ENCODE data around the gene CDV3. TPM values are rescaled to one million over a fixed set of nuclear protein-coding genes. Genes with fewer than 3 reads are reported as not detected.

CDV3 gene
- total and polyA plus RNA-seq, 10 donors, result 68.1 to 253 (median 206) TPM

DNA sequence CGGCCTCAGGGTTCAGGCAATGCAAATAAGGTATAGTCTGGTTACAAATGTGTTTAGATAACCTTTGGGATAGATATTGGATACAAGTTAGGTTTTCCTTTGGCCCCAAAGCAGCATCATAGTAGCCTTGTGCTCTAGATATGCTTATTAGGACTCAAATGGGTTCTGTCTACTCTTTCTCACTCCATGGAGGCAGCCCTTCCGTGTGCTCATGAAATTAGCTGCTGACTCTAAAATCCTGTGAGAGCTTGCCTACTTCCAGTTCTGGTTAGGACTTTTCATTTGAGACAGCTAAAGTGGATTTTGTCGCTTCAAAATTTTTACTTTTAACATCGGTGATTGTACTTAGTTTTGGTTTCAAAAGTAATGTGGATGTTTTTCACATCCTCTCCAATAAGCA lies 1.6 kb downstream of the CDV3 start:
- peak overlapping the region; percentile 56 to 90 (median 74) for H3K4me3 ChIP-seq
- peaks cover 0 to 52% (median 37%) of the 10 kb centered on the region in 6 donors for H3K36me3 ChIP-seq
- DNase-seq, result no peak
- no peaks in the 10 kb centered on the region for H3K9me3 ChIP-seq
- TF ChIP-seq, protein P1, sequence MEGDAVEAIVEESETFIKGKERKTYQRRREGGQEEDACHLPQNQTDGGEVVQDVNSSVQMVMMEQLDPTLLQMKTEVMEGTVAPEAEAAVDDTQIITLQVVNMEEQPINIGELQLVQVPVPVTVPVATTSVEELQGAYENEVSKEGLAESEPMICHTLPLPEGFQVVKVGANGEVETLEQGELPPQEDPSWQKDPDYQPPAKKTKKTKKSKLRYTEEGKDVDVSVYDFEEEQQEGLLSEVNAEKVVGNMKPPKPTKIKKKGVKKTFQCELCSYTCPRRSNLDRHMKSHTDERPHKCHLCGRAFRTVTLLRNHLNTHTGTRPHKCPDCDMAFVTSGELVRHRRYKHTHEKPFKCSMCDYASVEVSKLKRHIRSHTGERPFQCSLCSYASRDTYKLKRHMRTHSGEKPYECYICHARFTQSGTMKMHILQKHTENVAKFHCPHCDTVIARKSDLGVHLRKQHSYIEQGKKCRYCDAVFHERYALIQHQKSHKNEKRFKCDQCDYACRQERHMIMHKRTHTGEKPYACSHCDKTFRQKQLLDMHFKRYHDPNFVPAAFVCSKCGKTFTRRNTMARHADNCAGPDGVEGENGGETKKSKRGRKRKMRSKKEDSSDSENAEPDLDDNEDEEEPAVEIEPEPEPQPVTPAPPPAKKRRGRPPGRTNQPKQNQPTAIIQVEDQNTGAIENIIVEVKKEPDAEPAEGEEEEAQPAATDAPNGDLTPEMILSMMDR (IDR thresholded peaks at IDR 0.05 in 8 of 11, conservative IDR thresholded peaks at IDR 0.05 in 3 of 11), result no peak
- no peak for TF ChIP-seq POLR2AphosphoS5 (IDR thresholded peaks at IDR 0.05)
- WGBS, 5 donors, result 15 to 26% (median 19%) methylated on average over 4 of the region's 4 CpGs
- peak overlapping the region; percentile 88 to 99 (median 97) for H3K27ac ChIP-seq
- peaks cover 47 to 85% (median 74%) of the 10 kb centered on the region in 6 donors for H3K4me1 ChIP-seq
- H3K27me3 ChIP-seq (replicated peaks in 1 of 7), result no peaks in the 10 kb centered on the region
- intact Hi-C loops (cut with DNase I; ENCODE audit: low total_unique reads), result loop anchor here (5.0 kb wide), 1 partner anchor 88 kb away; no protein-coding TSS in a partner anchor

DNA sequence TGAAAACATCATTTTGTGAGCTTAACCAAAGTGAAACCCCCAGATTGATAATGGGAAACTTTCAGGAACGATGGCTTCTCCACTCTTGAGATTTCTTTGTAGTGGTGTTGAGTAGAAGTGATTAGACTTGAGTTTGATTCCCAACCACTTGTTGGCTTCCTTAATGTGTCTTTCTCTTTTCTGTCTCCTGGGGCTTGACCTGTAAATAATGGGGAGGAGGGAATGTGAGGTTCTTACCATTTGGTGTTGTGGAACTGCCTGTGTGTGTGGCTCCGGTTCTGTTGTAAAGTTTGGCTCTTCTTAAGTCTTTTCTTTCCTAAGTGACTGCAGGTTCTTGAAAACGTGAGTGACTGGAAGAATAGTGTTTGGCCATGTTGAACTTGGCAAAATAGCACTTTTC lies 2.7 kb downstream of the CDV3 start:
- TF ChIP-seq, protein P1 (IDR thresholded peaks at IDR 0.05 in 8 of 11, conservative IDR thresholded peaks at IDR 0.05 in 3 of 11), result no peak
- TF ChIP-seq POLR2AphosphoS5 (IDR thresholded peaks at IDR 0.05), result no peak
- TF ChIP-seq POLR2A (IDR thresholded peaks at IDR 0.05), result no peak
- Histone ChIP-seq H3K9me3 (no peaks in the 10 kb centered on the region), H3K4me3 (peak overlapping the region; percentile 56 to 90 (median 74)), H3K4me1 (peaks cover 48 to 85% (median 81%) of the 10 kb centered on the region in 6 donors), H3K36me3 (peaks cover 0 to 63% (median 46%) of the 10 kb centered on the region in 6 donors), H3K27ac (peak overlapping the region in 6 of 8 donors; percentile 95 to 99 (median 98)), H3K27me3 (replicated peaks in 1 of 7) (no peaks in the 10 kb centered on the region)
- WGBS, 5 donors, result 16 to 43% (median 30%) methylated on average over 3 of the region's 3 CpGs
- intact Hi-C loops (cut with DNase I; ENCODE audit: low total_unique reads), result loop anchor here (5.0 kb wide), 1 partner anchor 89 kb away; no protein-coding TSS in a partner anchor
- DNase-seq, result no peak

DNA sequence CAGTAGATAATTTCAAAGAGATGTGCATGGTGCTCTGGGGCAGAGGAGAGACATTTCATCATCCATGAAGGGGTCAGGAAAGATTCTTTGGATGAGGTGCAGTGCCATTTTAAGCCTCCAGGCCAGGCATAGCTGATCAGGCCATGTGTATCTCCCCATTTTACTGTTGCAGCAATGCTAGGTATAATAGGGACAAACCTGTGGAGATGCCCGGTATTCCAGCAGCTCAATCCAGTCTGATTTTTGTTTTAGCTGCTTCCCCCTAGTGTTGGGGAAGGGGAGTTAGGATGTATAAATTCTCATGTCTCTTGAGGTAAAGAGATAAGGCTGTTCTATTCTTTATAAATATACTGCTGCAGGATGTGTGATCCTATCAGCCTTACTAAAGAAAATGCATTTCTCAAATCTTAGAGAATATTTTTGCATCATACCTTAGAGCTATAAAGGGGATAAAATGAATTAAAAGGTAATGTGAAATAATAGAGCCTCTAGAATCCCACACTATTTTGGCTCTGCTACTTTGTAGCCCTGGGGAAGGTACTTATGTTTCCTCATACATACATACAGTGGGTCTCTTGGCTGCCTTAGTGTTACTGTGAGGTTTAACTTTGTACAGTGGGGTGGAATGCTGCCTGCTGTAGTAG lies 5.2 kb downstream of the CDV3 start:
- Histone ChIP-seq H3K4me1 (peaks cover 53 to 91% (median 83%) of the 10 kb centered on the region in 6 donors), H3K27me3 (replicated peaks in 1 of 7) (no peaks in the 10 kb centered on the region)
- no peak for DNase-seq

DNA sequence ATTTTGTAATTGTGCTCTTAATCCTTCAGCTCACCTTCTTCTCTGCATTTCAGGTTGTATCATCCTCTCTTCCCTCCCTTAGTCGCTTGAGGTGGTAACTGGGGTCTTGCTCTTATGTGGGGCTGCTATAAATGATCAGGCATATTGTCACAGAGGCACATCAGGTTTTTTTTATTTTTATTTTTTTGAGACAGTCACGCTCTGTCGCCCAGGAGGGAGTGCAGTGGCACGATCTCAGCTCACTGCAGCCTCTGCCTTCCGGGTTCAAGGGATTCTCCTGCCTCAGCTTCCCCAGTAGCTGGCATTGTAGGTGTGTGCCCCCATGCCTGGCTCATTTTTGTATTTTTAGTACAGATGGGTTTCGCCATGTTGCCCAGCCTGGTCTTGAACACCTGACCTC lies 9.9 kb downstream of the CDV3 start:
- Histone ChIP-seq H3K9me3 (no peaks in the 10 kb centered on the region), H3K36me3 (peaks cover 0 to 100% (median 93%) of the 10 kb centered on the region in 6 donors), H3K4me1 (peaks cover 20 to 97% (median 55%) of the 10 kb centered on the region in 6 donors), H3K27ac (no peak overlapping the region), H3K4me3 (no peak overlapping the region), H3K27me3 (replicated peaks in 1 of 7) (no peaks in the 10 kb centered on the region)
- intact Hi-C loops (cut with DNase I; ENCODE audit: low total_unique reads), result no loop called here
- WGBS, 5 donors, result 90 to 94% (median 93%) methylated on average over 6 of the region's 6 CpGs
- DNase-seq, result no peak
- TF ChIP-seq, protein P1 (IDR thresholded peaks at IDR 0.05 in 8 of 11, conservative IDR thresholded peaks at IDR 0.05 in 3 of 11), result no peak
- TF ChIP-seq POLR2A (IDR thresholded peaks at IDR 0.05), result no peak
- TF ChIP-seq POLR2AphosphoS5 (IDR thresholded peaks at IDR 0.05), result no peak

More for the DNA sequence above, 5.2 kb downstream of the CDV3 start:
- no peak for TF ChIP-seq POLR2A (IDR thresholded peaks at IDR 0.05)
- TF ChIP-seq, protein P1 (IDR thresholded peaks at IDR 0.05 in 8 of 11, conservative IDR thresholded peaks at IDR 0.05 in 3 of 11), result peak in 10 of 11 experiments; percentile 10 to 60 (median 46)
- 18 to 47% (median 32%) methylated on average over 1 of the region's 1 CpG for WGBS, 5 donors
- Histone ChIP-seq H3K9me3 (no peaks in the 10 kb centered on the region), H3K4me3 (peak overlapping the region in 6 of 8 donors; percentile 8 to 90 (median 73)), H3K36me3 (peaks cover 0 to 88% (median 66%) of the 10 kb centered on the region in 6 donors), H3K27ac (peak overlapping the region in 4 of 8 donors; percentile 3 to 95 (median 34))
- intact Hi-C loops (cut with DNase I; ENCODE audit: low total_unique reads), result loop anchor here (5.0 kb wide), 1 partner anchor 91 kb away; no protein-coding TSS in a partner anchor

All from spleen (tissue), 11 donors.